Stimulated activated CD4-positive, alpha-beta T cell treated with anti-CD3 and anti-CD28 coated beads, Interleukin-15, amount 100 ng/mL, for 1 hour (primary cell): Measurements from ENCODE around the gene SLC43A1.

Source experiments
- DNase-seq, 2 donors: peaks; one replicate each; pipeline ENCODE4 v3.0.0-alpha.2; 2020; ENCODE audit warnings: low read depth in 1 of 2, low spot score in 1 of 2

SLC43A1 gene

GRCh38 chr11:57479911-57480310 lies 35.6 kb downstream of the SLC43A1 start:
- no peak for DNase-seq

- no peak for DNase-seq
Measured at GRCh38 chr11:57479021-57479663, 36.4 kb downstream of the SLC43A1 start.

GRCh38 chr11:57477507-57478189 lies 37.9 kb downstream of the SLC43A1 start:
- DNase-seq, result no peak

DNA sequence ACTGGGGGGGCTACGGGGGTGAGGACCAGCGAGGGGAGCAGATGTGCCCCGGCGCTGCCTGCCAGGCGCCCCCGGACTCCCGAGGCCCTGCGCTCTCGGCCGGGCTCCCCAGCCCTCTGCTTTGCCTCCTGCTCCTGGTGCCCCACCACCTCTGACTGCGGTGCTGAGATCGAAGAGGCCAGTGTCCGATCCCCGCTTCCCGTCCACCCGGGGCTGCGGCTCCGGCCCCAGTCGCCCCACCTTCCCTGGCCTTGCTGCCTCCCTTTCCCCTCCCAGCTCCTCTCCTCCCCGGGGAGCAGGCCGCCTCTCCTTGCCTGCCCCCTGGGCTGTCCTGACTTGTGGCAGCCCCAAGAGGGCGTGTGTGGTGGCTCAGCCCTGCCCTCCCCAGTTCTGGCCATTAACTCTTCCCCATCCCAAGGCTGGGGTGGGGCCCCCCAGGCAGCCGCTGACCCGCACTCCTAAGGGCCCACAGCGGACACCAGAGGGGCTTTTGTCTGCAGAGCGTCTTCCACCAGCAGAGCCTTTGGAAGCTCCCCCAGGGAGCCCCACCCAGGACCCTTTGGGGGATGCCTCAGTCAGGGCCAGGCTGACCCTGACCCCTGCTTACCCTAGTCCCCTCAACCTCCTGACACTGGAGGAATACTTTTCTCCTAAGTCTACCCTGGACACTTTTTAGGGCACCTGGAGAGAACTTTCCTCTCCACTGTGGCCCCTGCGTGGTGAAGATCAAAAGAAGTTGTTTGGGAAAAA lies 38.6 kb downstream of the SLC43A1 start:
- no peak for DNase-seq

GRCh38 chr11:57476047-57476756 lies 39.3 kb downstream of the SLC43A1 start:
- no peak for DNase-seq

DNA sequence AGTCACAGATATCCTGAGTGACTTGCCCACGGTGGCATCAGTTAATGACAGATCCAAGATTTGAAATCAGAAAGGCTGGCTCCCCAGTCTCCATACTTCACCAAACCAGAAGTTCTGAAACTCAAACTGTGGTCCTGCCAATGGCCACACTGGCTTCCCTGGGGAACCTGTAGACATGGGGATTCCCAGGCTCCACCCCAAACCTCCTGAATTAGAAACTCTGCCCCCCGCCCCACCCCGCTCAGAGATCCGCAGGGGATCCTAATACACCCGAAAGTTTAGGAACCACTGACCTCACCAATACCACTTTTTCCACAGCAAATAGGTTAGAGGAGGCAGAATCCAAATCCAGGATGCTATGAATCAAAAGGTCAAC lies 39.8 kb downstream of the SLC43A1 start:
- DNase-seq, result no peak

DNA sequence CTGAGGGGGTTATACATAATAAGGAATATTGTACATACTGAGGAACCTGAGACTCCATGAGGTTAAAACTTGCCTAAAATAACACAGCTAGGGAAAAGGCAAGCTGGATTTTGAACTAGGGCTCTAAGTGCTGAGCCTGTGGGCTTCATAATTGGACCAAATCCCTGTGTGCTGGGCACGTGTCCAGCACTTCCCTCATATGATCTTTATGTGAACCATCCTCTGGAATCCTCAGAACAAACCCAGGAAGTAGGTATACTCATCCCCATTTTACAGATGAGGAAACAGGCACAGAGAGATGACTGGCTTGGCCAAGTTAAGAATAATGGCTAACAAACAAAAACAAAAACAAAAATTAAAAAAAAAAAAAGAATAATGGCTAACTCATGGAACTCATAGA lies 40.3 kb downstream of the SLC43A1 start:
- DNase-seq, result no peak

GRCh38 chr11:57474803-57475115 lies 40.7 kb downstream of the SLC43A1 start:
- no peak for DNase-seq

GRCh38 chr11:57474017-57474802 lies 41.3 kb downstream of the SLC43A1 start:
- no peak for DNase-seq

DNA sequence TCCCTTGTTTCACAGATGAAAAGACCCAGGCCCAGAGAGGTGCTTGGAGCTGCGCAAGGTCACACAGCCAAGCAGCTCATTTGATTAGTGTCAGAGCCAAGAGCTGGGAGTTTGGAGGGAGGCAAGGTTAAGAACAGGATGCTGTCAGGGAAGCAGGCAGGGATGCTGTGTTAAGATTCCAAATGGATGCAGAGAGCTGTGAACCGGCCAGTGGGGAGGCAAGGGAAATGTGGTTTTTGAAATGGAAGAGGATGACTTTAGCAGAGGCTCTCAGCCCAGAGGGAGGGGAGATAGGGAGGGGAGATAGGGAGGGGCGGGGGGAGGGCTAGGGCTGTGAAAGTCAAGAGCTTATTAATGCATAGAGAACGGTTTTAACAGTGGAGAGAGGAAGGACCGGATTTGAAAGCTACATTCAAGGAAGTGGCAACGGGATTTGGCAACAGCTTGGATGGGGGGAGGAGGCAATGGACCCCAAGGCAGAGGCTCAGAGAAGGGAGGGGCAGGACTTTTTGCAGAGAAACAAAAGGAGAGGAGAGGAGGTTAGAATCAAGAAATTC lies 42.1 kb downstream of the SLC43A1 start:
- DNase-seq, result no peak

DNA sequence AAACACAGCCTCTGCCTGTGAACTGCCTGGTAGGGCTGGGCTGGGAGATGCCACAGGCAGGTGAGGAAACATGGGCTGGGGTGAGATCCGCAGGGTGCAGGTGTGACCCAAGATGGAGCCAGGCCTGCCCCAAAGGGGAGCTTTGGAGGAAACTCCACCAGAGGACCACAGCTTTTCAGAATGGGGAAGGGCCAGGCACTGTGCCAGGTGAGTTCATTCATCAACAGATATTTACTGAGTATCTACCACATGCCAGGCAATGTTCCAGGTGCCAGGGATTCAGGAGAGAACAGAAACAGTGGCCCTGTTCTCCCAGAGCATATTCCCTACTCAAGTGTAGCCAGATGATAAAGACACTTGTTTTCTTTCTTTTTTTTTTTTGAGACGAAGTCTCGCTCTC lies 44.0 kb downstream of the SLC43A1 start:
- no peak for DNase-seq

DNA sequence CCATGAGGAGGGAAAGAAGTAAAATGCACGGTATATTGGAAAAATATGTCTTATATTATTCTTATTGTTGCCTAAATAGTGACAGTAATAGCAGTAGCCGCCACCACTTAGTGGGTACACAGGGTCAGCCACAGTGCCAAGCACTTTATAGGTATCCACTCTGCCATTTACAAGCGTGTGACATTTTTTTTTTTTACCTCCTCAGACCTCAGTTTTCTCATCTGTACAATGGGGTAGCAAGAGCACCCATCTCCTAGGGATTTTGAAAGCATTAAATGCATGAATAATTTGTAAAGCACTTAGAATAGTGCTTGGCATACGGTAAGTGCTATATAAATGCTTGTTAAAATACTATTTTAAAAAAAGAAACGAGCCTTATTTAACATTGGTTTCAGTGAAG lies 46.2 kb downstream of the SLC43A1 start:
- DNase-seq, result no peak

- DNase-seq, result no peak
Measured at GRCh38 chr11:57468276-57468675, 47.2 kb downstream of the SLC43A1 start.

DNA sequence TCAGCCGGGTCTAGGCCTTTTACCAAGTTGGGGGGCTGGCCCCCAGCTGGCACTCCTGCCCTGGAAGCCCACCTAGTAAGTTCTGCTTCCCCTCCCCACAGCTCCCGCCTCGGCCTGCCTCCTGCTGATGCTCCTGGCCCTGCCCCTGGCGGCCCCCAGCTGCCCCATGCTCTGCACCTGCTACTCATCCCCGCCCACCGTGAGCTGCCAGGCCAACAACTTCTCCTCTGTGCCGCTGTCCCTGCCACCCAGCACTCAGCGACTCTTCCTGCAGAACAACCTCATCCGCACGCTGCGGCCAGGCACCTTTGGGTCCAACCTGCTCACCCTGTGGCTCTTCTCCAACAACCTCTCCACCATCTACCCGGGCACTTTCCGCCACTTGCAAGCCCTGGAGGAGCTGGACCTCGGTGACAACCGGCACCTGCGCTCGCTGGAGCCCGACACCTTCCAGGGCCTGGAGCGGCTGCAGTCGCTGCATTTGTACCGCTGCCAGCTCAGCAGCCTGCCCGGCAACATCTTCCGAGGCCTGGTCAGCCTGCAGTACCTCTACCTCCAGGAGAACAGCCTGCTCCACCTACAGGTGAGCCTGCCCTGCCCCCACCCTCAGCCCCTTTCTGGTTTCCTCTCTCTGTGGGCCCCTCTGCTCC lies 47.9 kb downstream of the SLC43A1 start:
- DNase-seq, result no peak

- no peak for DNase-seq
Measured at GRCh38 chr11:57466680-57467079, 48.8 kb downstream of the SLC43A1 start.

GRCh38 chr11:57464539-57465181 lies 50.8 kb downstream of the SLC43A1 start:
- DNase-seq, result no peak

DNA sequence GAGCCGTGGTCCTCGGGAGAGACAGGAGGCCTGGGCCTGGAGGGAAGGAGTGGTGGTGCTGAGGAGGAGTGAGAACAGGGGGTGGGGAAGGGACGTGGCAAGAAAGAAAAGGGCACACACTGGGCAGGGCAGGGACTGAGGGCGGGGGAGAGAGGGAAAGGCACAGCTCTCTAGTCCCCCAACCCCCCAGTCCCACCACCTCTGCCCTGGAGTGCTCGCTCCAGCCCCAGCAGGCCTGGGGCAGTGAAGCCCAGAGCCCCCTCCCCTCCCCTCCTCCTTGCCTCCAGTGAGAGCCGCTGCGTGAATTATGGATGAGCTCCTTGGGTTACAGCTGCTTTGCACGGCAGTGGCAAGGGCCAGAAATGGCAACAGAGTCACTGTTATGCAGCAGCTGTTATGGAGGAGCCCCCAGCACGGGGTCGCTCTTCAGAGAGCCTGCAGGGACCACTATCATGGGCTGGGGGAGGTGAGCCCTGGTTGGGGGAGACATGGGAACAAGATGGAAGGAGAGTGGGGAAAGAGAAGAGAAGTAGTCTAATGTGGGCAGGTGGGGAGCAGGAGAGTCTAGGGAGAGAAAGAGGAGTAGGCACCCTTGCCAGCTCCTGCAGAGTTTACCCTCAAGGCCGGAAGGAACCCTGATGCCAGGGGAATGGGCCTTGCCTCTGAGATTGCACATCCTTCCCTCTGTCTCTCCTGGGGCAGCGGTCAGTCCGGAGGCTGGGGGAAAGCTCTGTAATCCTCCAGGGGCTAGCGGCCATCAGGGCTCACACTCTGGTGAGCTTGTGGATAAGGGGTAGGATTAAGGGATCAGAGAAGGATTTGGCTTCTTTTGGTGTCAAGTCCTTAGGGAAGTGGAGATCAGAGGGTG lies 51.6 kb downstream of the SLC43A1 start:
- no peak for DNase-seq

- DNase-seq, result no peak
Measured at GRCh38 chr11:57462597-57462996, 52.9 kb downstream of the SLC43A1 start.
